KMS-11 (cell line): ENCODE measurements around the gene ST7.

ENCODE experiments used
- H2AFZ ChIP-seq: fragments of 200-600 bp; sonication (generic); 2 replicates; pipeline ENCODE4 v1.6.1; 2016; ENCODE audit warnings: antibody characterized with exemption, mixed run types, low read depth
- H3K27ac ChIP-seq: fragments of 200-600 bp; sonication (generic); 2 replicates; pipeline ENCODE4 v1.6.1; 2016; ENCODE audit warnings: mild to moderate bottlenecking, mixed run types
- H3K27me3 ChIP-seq: fragments of 200-600 bp; sonication (generic); 2 replicates; pipeline ENCODE4 v1.6.1; 2017; ENCODE audit warnings: mild to moderate bottlenecking, low read depth, mixed run types, moderate library complexity; ENCODE audit not compliant: insufficient read depth
- H3K36me3 ChIP-seq: fragments of 200-600 bp; sonication (generic); 2 replicates; pipeline ENCODE4 v1.6.1; 2017; ENCODE audit warnings: mild to moderate bottlenecking, mixed run types; ENCODE audit not compliant: insufficient read depth
- H3K4me1 ChIP-seq: fragments of 200-600 bp; sonication (generic); 2 replicates; pipeline ENCODE4 v1.6.1; 2016; ENCODE audit warnings: mild to moderate bottlenecking, low read depth, mixed run types; ENCODE audit not compliant: poor library complexity, severe bottlenecking
- H3K4me2 ChIP-seq: fragments of 200-600 bp; sonication (generic); 2 replicates; pipeline ENCODE4 v1.7.0; 2016; ENCODE audit warnings: mild to moderate bottlenecking, mixed run types
- H3K4me3 ChIP-seq: fragments of 200-600 bp; sonication (generic); IDR thresholded peaks from 2 replicates; pipeline ENCODE4 v1.6.1; 2017; ENCODE audit warnings: low read depth, low read length, mixed read lengths; ENCODE audit not compliant: insufficient read depth
- H3K79me2 ChIP-seq: fragments of 200-600 bp; sonication (generic); 2 replicates; pipeline ENCODE4 v1.6.1; 2016; ENCODE audit warnings: low read depth, mixed run types; ENCODE audit not compliant: insufficient read depth
- H3K9ac ChIP-seq: fragments of 200-600 bp; sonication (generic); 2 replicates; pipeline ENCODE4 v1.6.1; 2016; ENCODE audit warnings: mild to moderate bottlenecking, mixed run types
- H4K20me1 ChIP-seq: fragments of 200-600 bp; sonication (generic); 2 replicates; pipeline ENCODE4 v1.6.1; 2016; ENCODE audit warnings: mild to moderate bottlenecking, mixed run types; ENCODE audit not compliant: insufficient read depth
- TF ChIP-seq, protein P1 (sequence below): fragments of 200-600 bp; sonication (generic); conservative IDR thresholded peaks from 2 replicates; pipeline ENCODE4 v1.6.1; 2017; ENCODE audit warnings: low read depth, mild to moderate bottlenecking, antibody characterized with exemption, low read length, moderate library complexity, mixed read lengths

Gene ST7

DNA sequence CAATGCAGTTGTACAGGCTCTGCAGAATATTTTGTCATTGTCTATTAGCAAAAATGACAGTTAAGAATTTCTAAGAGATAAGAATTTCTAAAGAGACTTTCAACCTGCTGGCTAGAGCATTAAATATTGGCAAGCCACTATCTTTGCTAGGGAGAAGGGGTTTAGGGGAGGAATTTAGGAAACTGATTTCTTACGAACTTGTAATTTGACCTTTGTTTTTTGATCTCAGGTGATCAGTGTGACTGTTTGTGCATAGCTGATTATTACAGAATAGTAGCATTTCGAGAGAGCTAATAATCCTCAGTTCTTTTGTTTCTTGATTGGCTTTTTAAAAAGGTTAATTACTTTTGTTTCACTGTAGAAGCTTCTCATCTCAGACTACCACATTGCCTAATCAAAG lies 68.1 kb downstream of the ST7 start:
- Histone ChIP-seq H3K4me1 (peaks cover 8% of the 10 kb centered on the region), H3K79me2 (no peaks in the 10 kb centered on the region), H3K9ac (no peak overlapping the region)

DNA sequence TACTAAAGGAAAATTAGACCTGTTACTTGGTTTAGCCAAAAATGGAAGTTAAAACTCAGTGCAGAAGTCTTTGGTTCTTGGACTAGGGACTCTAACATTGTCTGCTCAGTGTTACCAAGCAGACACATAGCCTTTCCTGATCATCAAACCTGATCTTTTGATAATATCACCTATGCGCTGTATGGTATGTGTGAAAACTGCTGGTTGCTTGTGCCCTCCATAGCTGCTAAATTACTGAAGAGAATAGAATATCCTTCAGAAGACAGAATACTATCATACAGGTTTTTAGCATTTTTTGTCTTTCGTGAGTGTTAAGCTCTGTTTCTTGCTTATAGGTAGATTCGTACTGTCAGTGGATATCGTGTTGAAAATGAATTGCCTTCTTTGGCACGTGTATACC lies 68.7 kb downstream of the ST7 start:
- TF ChIP-seq, protein P1, sequence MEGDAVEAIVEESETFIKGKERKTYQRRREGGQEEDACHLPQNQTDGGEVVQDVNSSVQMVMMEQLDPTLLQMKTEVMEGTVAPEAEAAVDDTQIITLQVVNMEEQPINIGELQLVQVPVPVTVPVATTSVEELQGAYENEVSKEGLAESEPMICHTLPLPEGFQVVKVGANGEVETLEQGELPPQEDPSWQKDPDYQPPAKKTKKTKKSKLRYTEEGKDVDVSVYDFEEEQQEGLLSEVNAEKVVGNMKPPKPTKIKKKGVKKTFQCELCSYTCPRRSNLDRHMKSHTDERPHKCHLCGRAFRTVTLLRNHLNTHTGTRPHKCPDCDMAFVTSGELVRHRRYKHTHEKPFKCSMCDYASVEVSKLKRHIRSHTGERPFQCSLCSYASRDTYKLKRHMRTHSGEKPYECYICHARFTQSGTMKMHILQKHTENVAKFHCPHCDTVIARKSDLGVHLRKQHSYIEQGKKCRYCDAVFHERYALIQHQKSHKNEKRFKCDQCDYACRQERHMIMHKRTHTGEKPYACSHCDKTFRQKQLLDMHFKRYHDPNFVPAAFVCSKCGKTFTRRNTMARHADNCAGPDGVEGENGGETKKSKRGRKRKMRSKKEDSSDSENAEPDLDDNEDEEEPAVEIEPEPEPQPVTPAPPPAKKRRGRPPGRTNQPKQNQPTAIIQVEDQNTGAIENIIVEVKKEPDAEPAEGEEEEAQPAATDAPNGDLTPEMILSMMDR: no peak

More for the DNA sequence above, 68.1 kb downstream of the ST7 start:
- Histone ChIP-seq H4K20me1 (no peaks in the 10 kb centered on the region), H2AFZ (no peak overlapping the region), H3K4me3 (no peak overlapping the region), H3K4me2 (no peak overlapping the region), H3K27me3 (no peaks in the 10 kb centered on the region), H3K36me3 (no peaks in the 10 kb centered on the region), H3K27ac (no peak overlapping the region)
- TF ChIP-seq, protein P1: no peak

DNA sequence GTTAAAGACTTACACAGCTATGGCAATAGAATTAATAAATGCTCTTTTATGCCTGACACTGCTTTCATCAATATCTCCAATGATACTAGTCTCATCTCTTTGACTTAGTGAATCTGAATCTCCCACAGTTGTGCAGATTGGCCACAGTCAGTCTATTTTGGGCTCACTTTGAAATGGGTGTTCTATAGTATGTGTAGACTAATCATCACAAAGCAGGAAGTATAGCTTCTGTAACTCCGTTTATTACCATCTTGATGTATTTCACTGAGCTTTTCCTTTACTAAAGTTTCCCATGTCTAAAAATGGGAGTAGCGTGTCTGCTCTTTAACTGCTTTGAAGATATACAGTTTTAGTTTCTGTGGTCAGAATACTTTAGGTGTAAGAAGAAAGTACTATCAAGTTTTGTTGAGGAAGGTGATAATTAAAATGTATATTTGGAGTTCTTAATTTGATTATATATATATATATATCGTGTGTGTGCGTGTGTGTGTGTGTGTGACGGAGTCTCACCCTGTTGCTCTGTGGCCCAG lies 70.1 kb downstream of the ST7 start:
- Histone ChIP-seq H3K9ac (no peak overlapping the region), H3K4me3 (no peak overlapping the region), H2AFZ (no peak overlapping the region), H3K79me2 (no peaks in the 10 kb centered on the region), H4K20me1 (no peaks in the 10 kb centered on the region), H3K4me2 (no peak overlapping the region), H3K4me1 (no peaks in the 10 kb centered on the region), H3K36me3 (no peaks in the 10 kb centered on the region), H3K27me3 (no peaks in the 10 kb centered on the region), H3K27ac (no peak overlapping the region)
- TF ChIP-seq, protein P1: no peak

More for the DNA sequence above, 68.7 kb downstream of the ST7 start:
- Histone ChIP-seq H3K9ac (no peak overlapping the region), H4K20me1 (no peaks in the 10 kb centered on the region), H3K36me3 (no peaks in the 10 kb centered on the region), H3K79me2 (no peaks in the 10 kb centered on the region), H3K4me1 (peaks cover 3% of the 10 kb centered on the region), H3K4me2 (no peak overlapping the region), H3K4me3 (no peak overlapping the region), H3K27ac (no peak overlapping the region), H2AFZ (no peak overlapping the region), H3K27me3 (no peaks in the 10 kb centered on the region)

DNA sequence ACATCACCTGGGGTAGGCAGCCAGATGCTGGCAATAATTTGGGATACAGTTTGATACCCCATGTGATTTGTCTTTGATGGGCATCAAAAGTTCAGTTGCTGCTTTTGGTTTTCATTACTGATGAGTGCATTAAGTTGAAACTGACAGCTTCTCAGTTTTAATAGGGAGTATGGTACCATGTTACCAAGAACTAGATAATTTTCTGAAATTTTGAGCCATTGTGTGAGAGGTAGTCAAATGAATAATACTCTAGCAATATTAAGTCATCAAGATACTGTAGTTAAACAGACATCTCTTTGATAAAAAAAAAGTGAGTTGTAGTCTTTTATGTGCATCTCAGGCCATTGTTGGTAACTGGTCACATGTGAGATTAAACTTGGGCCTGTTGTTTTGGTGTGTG lies 71.5 kb downstream of the ST7 start:
- no peak overlapping the region for H3K9ac ChIP-seq
- H3K79me2 ChIP-seq: no peaks in the 10 kb centered on the region

More for the DNA sequence above, 71.5 kb downstream of the ST7 start:
- no peak overlapping the region for H2AFZ ChIP-seq
- H3K4me2 ChIP-seq: no peak overlapping the region
- no peaks in the 10 kb centered on the region for H4K20me1 ChIP-seq
- no peaks in the 10 kb centered on the region for H3K4me1 ChIP-seq
- no peaks in the 10 kb centered on the region for H3K27me3 ChIP-seq
- TF ChIP-seq, protein P1: no peak
- no peaks in the 10 kb centered on the region for H3K36me3 ChIP-seq
- H3K4me3 ChIP-seq: no peak overlapping the region
- no peak overlapping the region for H3K27ac ChIP-seq
